GM12878 (cell line): Measurements from ENCODE around the gene GRXCR1. TPM values are rescaled to one million over a fixed set of nuclear protein-coding genes. Genes with fewer than 3 reads are reported as not detected.

ENCODE experiments used
- ATAC-seq: fragments of 200-7000 bp; cut with Tn5 transposase; 3 replicates; pipeline ENCODE4 v1.9.1; 2020; ENCODE audit warnings: mild to moderate bottlenecking, moderate library complexity
- BruUV-seq: library from RNA; stranded (reverse); fragments of 400-500 nt; replicated peaks from 2 replicates; lab custom pipeline; 2021; lab: Mats Ljungman, UMichigan
- CTCF ChIA-PET: fragments of 300-600 bp; sonication (Branson Sonifier 250); formaldehyde crosslinking; extraction: SDS; loops from one replicate; lab custom pipeline; 2021; ENCODE audit warnings: inconsistent platforms; lab: Yijun Ruan, JAX
- POLR2A ChIA-PET: fragments of 350-600 bp; formaldehyde crosslinking; extraction: SDS; loops from one replicate; lab custom pipeline; 2021; ENCODE audit warnings: inconsistent platforms; lab: Charles Lee
- RAD21 ChIA-PET: fragments of 300-600 bp; sonication (Branson Sonifier 250); formaldehyde crosslinking; loops from one replicate; lab custom pipeline; 2023; ENCODE audit warnings: antibody characterized with exemption; ENCODE audit not compliant: unreplicated experiment; lab: Charles Lee
- SMC1A ChIA-PET: fragments of 300-600 bp; sonication (Branson Sonifier 250); formaldehyde crosslinking; loops from one replicate; lab custom pipeline; 2023; ENCODE audit not compliant: unreplicated experiment, uncharacterized antibody; lab: Charles Lee
- DNase-seq: peaks from one replicate; pipeline ENCODE4 v3.0.0-alpha.2; 2011; ENCODE audit warnings: low read depth, low spot score
- FAIRE-seq: peaks from 3 replicates; lab custom pipeline; 2011; peaks lifted over from hg19 to GRCh38; lab: Jason Lieb, UNC
- H2AFZ ChIP-seq: 2 replicates; pipeline ENCODE4 v1.6.0; 2011; ENCODE audit warnings: low read depth, low read length, control low read depth; ENCODE audit not compliant: control insufficient read depth
- H3K27ac ChIP-seq: 2 replicates; pipeline ENCODE4 v1.5.1; 2011; ENCODE audit warnings: control low read depth; ENCODE audit not compliant: control insufficient read depth, insufficient read depth
- H3K27me3 ChIP-seq, 2 experiments: replicated peaks in 1 of 2; 2 replicates each; pipeline versions ENCODE4 v1.6.0 to v1.6.1; 2011; ENCODE audit warnings: low read length in 1 of 2; ENCODE audit not compliant: control insufficient read depth in 2 of 2, insufficient read depth in 2 of 2
- H3K36me3 ChIP-seq, 2 experiments: 2 replicates each; pipeline ENCODE4 v1.5.1; 2011; ENCODE audit warnings: low read length in 1 of 2; ENCODE audit not compliant: control insufficient read depth in 2 of 2, insufficient read depth in 2 of 2
- H3K4me1 ChIP-seq: 2 replicates; pipeline ENCODE4 v1.6.1; 2011; ENCODE audit warnings: mild to moderate bottlenecking, low read length, moderate library complexity, mixed read lengths; ENCODE audit not compliant: control insufficient read depth, insufficient read depth
- H3K4me2 ChIP-seq: 2 replicates; pipeline ENCODE4 v1.6.0; 2011; ENCODE audit warnings: control low read depth; ENCODE audit not compliant: control insufficient read depth, insufficient read depth
- H3K4me3 ChIP-seq: fragments of 200-600 bp; sonication (generic); 2 replicates; pipeline ENCODE4 v1.5.1; 2016
- H3K79me2 ChIP-seq: 2 replicates; pipeline ENCODE4 v1.6.0; 2011; ENCODE audit warnings: low read length; ENCODE audit not compliant: control insufficient read depth, insufficient read depth
- H3K9ac ChIP-seq: 2 replicates; pipeline ENCODE4 v1.8.0; 2011; ENCODE audit warnings: low read length, control low read depth, mixed read lengths; ENCODE audit not compliant: control insufficient read depth, insufficient read depth
- H3K9me3 ChIP-seq: replicated peaks from 3 replicates; pipeline ENCODE4 v1.5.1; 2011; ENCODE audit warnings: mild to moderate bottlenecking, low read length; ENCODE audit not compliant: control insufficient read depth, insufficient read depth
- H4K20me1 ChIP-seq: 2 replicates; pipeline ENCODE4 v1.6.0; 2011; ENCODE audit not compliant: control insufficient read depth, insufficient read depth
- ATF7 ChIP-seq: fragments of 450-650 bp; IDR thresholded peaks from 2 replicates; pipeline ENCODE4 v1.6.1; 2016; ENCODE audit warnings: low read depth, mild to moderate bottlenecking
- BHLHE40 ChIP-seq, 2 experiments: fragments of 450-650 bp in 1 of 2; IDR thresholded peaks; 2 replicates each; pipeline ENCODE4 v1.6.1; 2011 to 2017; ENCODE audit warnings: low read depth in 2 of 2, borderline replicate concordance in 1 of 2, improper control_type of control experiment in 1 of 2, low read length in 1 of 2, mild to moderate bottlenecking in 1 of 2
- DPF2 ChIP-seq: fragments of 450-650 bp; IDR thresholded peaks from 2 replicates; pipeline ENCODE4 v1.6.1; 2017; ENCODE audit warnings: mild to moderate bottlenecking
- HDAC2 ChIP-seq: fragments of 200-600 bp; sonication (generic); IDR thresholded peaks from 2 replicates; pipeline ENCODE4 v1.6.1; 2017
- IRF4 ChIP-seq: IDR thresholded peaks from 2 replicates; pipeline ENCODE4 v1.6.1; 2011; ENCODE audit warnings: low read depth, low read length
- MEF2A ChIP-seq: IDR thresholded peaks from 2 replicates; pipeline ENCODE4 v1.6.1; 2011; ENCODE audit warnings: low read depth, mild to moderate bottlenecking, low read length, moderate library complexity; ENCODE audit not compliant: insufficient read depth
- MEF2B ChIP-seq: fragments of 450-650 bp; IDR thresholded peaks from 2 replicates; pipeline ENCODE4 v1.6.1; 2018; ENCODE audit warnings: mild to moderate bottlenecking, moderate library complexity; ENCODE audit not compliant: partially characterized antibody, poor library complexity, severe bottlenecking
- MYC ChIP-seq: IDR thresholded peaks from 2 replicates; pipeline ENCODE4 v1.6.1; 2011; ENCODE audit warnings: mild to moderate bottlenecking, low read length, moderate library complexity, inconsistent platforms; ENCODE audit not compliant: insufficient read depth, insufficient replicate concordance, insufficient read length, severe bottlenecking
- NKRF ChIP-seq: fragments of 450-650 bp; conservative IDR thresholded peaks from 2 replicates; pipeline ENCODE4 v1.6.1; 2017; ENCODE audit warnings: mild to moderate bottlenecking, moderate library complexity
- SP1 ChIP-seq: IDR thresholded peaks from one replicate; pipeline ENCODE4 v1.6.1; 2011; ENCODE audit warnings: low read depth, low read length
- SPI1 ChIP-seq: IDR thresholded peaks from 2 replicates; pipeline ENCODE4 v1.6.1; 2011; ENCODE audit warnings: low read depth, mild to moderate bottlenecking, low read length, moderate library complexity, borderline replicate concordance; ENCODE audit not compliant: insufficient read depth
- STAT3 ChIP-seq: IDR thresholded peaks from 2 replicates; pipeline ENCODE4 v1.6.1; 2011; ENCODE audit warnings: low read depth, low read length, improper control_type of control experiment
- TBL1XR1 ChIP-seq: IDR thresholded peaks from 2 replicates; pipeline ENCODE4 v1.6.1; 2012; ENCODE audit warnings: low read depth, low read length, improper control_type of control experiment
- ZSCAN29 ChIP-seq: fragments of 450-650 bp; IDR thresholded peaks from 2 replicates; pipeline ENCODE4 v1.6.1; 2017; ENCODE audit warnings: mild to moderate bottlenecking, moderate library complexity
- WGBS: methylation state at CpG from one replicate; pipeline ENCODE4 v1.1.6; 2016; ENCODE audit warnings: low lambda C conversion rate; ENCODE audit not compliant: insufficient replicate concordance, insufficient coverage; ENCODE audit errors: missing lambda C conversion rate; 5-methylcytosine and 5-hydroxymethylcytosine counted together
- in situ Hi-C: fragments of 300-500 bp; cut with MboI; formaldehyde crosslinking; loops from 9 replicates; pipeline ENCODE4 v1.14.3; 2018; ENCODE audit warnings: mixed read lengths
- intact Hi-C: fragments of 100-400 bp; cut with micrococcal nuclease; formaldehyde crosslinking; loops from one replicate; pipeline ENCODE4 v1.14.2; 2022; ENCODE audit not compliant: unreplicated experiment
- polyA plus RNA-seq, 11 experiments: library from polyadenylated mRNA; depleted of rRNA in 4 of 11; unstranded in 6 of 11; stranded (reverse) in 5 of 11; fragments of >200 nt; fragmentation: Nextera tagmentation in 4 of 11; fragmentation: Illumina TruSeq in 1 of 11; extraction: Ambion mirVana in 4 of 11; extraction: Trizol in 1 of 11; gene quantifications; 1 replicate in 1 of 11; 2 replicates in 10 of 11; pipeline versions ENCODE4 v1.2.1 to v1.2.3, GENCODE V29; 2011 to 2016; ENCODE audit warnings: inconsistent platforms in 2 of 11, missing spikeins in 2 of 11, low read depth in 1 of 11
- total RNA-seq, 4 experiments: library from RNA; depleted of rRNA in 3 of 4; stranded (reverse); fragments of >200 nt in 3 of 4; fragmentation: Illumina TruSeq in 1 of 4; extraction: Trizol in 1 of 4; gene quantifications; 2 replicates each; pipeline versions ENCODE4 v1.2.1 to v1.2.3, GENCODE V29; 2013 to 2021
- TF ChIP-seq, protein P1 (sequence below): fragments of 450-650 bp; IDR thresholded peaks from 2 replicates; pipeline ENCODE4 v1.6.1; 2018; ENCODE audit warnings: mild to moderate bottlenecking, low read depth, moderate library complexity; ENCODE audit not compliant: partially characterized antibody
- TF ChIP-seq, protein P2 (sequence below): fragments of 150-350 bp; IDR thresholded peaks from 2 replicates; pipeline ENCODE4 v1.6.1; 2016; ENCODE audit warnings: low read depth, low read length

GRXCR1 gene
- total and polyA plus RNA-seq, 10 of the 15 experiments (the other 5 are each of a cell fraction or from before 2014, with no cell fraction given): not detected

DNA sequence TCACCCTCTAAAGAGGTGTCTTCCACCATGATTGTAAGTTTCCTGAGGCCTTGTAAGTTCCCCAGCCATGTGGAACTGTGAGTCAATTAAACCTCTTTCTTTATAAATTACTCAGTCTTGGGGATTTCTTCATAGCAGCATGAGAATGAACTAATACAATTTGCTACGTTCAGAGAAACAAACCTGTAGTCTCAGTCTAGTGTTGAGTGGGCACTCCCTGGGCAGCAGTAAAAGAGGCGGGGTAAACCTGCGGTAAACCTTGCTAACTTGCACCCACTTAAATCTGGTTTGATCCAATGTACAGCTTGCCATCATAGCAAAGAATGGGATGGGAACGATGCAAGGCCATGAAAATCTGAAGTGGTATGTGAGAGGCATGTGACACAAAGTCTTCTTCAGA is 22.4 kb downstream of the GRXCR1 start (continued):
- TF ChIP-seq MYC: no peak

DNA sequence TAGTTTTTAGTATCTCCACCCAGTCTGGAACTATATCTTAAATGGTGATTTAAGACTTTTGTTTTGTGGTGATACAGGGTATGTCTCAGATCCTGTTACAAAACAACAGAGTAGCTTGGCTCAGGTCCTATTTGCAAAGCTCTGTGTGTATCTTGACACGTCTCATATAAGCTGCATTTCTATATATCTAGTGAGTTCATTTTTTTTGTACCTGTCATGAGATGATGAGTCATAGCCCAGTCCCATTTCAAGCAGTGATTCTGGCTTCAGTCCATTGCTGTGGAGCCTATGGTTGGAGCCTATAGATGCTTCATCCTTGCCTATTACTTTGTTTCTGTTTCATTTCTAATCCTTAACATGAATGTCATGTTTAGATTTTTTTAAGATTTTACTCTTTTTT is 23.0 kb downstream of the GRXCR1 start:
- ChIA-PET CTCF (interaction anchor here (0.6 kb wide), 1 partner anchor 49 kb away, joined by 3 read pairs; no protein-coding TSS in a partner anchor), SMC1A (no interaction called here), POLR2A (no interaction called here), RAD21 (no interaction called here)
- no peaks in the 10 kb centered on the region for H3K79me2 ChIP-seq
- in situ Hi-C loops: no loop called here
- no peak for FAIRE-seq
- no peaks in the 10 kb centered on the region for H3K4me1 ChIP-seq
- H3K27ac ChIP-seq: no peak overlapping the region
- ATAC-seq: no peak
- no TSS peak for BruUV-seq
- no peaks in the 10 kb centered on the region for H4K20me1 ChIP-seq
- intact Hi-C loops: no loop called here
- WGBS: 0% methylated on average over 1 of the region's 1 CpG
- H3K9ac ChIP-seq: no peak overlapping the region
- H3K36me3 ChIP-seq: no peaks in the 10 kb centered on the region
- no peak overlapping the region for H3K4me2 ChIP-seq
- H3K9me3 ChIP-seq: no peaks in the 10 kb centered on the region
- no peak overlapping the region for H2AFZ ChIP-seq
- no peak for DNase-seq
- no peaks in the 10 kb centered on the region for H3K27me3 ChIP-seq
- H3K4me3 ChIP-seq: no peak overlapping the region
- TF ChIP-seq, protein P1, sequence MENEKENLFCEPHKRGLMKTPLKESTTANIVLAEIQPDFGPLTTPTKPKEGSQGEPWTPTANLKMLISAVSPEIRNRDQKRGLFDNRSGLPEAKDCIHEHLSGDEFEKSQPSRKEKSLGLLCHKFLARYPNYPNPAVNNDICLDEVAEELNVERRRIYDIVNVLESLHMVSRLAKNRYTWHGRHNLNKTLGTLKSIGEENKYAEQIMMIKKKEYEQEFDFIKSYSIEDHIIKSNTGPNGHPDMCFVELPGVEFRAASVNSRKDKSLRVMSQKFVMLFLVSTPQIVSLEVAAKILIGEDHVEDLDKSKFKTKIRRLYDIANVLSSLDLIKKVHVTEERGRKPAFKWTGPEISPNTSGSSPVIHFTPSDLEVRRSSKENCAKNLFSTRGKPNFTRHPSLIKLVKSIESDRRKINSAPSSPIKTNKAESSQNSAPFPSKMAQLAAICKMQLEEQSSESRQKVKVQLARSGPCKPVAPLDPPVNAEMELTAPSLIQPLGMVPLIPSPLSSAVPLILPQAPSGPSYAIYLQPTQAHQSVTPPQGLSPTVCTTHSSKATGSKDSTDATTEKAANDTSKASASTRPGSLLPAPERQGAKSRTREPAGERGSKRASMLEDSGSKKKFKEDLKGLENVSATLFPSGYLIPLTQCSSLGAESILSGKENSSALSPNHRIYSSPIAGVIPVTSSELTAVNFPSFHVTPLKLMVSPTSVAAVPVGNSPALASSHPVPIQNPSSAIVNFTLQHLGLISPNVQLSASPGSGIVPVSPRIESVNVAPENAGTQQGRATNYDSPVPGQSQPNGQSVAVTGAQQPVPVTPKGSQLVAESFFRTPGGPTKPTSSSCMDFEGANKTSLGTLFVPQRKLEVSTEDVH: no peak
- TF ChIP-seq MEF2A: no peak
- TF ChIP-seq DPF2: no peak
- TF ChIP-seq, protein P2, sequence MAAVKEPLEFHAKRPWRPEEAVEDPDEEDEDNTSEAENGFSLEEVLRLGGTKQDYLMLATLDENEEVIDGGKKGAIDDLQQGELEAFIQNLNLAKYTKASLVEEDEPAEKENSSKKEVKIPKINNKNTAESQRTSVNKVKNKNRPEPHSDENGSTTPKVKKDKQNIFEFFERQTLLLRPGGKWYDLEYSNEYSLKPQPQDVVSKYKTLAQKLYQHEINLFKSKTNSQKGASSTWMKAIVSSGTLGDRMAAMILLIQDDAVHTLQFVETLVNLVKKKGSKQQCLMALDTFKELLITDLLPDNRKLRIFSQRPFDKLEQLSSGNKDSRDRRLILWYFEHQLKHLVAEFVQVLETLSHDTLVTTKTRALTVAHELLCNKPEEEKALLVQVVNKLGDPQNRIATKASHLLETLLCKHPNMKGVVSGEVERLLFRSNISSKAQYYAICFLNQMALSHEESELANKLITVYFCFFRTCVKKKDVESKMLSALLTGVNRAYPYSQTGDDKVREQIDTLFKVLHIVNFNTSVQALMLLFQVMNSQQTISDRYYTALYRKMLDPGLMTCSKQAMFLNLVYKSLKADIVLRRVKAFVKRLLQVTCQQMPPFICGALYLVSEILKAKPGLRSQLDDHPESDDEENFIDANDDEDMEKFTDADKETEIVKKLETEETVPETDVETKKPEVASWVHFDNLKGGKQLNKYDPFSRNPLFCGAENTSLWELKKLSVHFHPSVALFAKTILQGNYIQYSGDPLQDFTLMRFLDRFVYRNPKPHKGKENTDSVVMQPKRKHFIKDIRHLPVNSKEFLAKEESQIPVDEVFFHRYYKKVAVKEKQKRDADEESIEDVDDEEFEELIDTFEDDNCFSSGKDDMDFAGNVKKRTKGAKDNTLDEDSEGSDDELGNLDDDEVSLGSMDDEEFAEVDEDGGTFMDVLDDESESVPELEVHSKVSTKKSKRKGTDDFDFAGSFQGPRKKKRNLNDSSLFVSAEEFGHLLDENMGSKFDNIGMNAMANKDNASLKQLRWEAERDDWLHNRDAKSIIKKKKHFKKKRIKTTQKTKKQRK: no peak
- no peak for TF ChIP-seq ATF7
- TF ChIP-seq MEF2B: no peak
- TF ChIP-seq TBL1XR1: no peak
- no peak for TF ChIP-seq NKRF
- no peak for TF ChIP-seq SP1
- TF ChIP-seq STAT3: no peak
- no peak for TF ChIP-seq BHLHE40 (IDR thresholded peaks at IDR 0.05; ENCODE audit: borderline replicate concordance in 1 of 2, low read depth in 2 of 2, low read length in 1 of 2)
- no peak for TF ChIP-seq ZSCAN29
- no peak for TF ChIP-seq HDAC2
- no peak for TF ChIP-seq IRF4
- no peak for TF ChIP-seq SPI1
